PC-3 (cell line): Measurements from ENCODE around the gene RERE.

Source experiments
- EZH2 ChIP-seq: fragments of 300-600 bp; sonication (generic); IDR thresholded peaks from one replicate; pipeline ENCODE4 v1.6.1; 2017; ENCODE audit warnings: antibody characterized with exemption, mild to moderate bottlenecking, low read length; ENCODE audit not compliant: unreplicated experiment
- EZH2phosphoT487 ChIP-seq: fragments of 300-600 bp; sonication (generic); IDR thresholded peaks from 2 replicates; pipeline ENCODE4 v1.6.1; 2018; ENCODE audit warnings: mild to moderate bottlenecking, antibody characterized with exemption, low read length, borderline replicate concordance
- TF ChIP-seq, protein P1 (sequence below): fragments of 300-600 bp; sonication (generic); conservative IDR thresholded peaks from 2 replicates; pipeline ENCODE4 v1.5.1; 2017; ENCODE audit warnings: antibody characterized with exemption, low read depth, mild to moderate bottlenecking, low read length

DNA sequence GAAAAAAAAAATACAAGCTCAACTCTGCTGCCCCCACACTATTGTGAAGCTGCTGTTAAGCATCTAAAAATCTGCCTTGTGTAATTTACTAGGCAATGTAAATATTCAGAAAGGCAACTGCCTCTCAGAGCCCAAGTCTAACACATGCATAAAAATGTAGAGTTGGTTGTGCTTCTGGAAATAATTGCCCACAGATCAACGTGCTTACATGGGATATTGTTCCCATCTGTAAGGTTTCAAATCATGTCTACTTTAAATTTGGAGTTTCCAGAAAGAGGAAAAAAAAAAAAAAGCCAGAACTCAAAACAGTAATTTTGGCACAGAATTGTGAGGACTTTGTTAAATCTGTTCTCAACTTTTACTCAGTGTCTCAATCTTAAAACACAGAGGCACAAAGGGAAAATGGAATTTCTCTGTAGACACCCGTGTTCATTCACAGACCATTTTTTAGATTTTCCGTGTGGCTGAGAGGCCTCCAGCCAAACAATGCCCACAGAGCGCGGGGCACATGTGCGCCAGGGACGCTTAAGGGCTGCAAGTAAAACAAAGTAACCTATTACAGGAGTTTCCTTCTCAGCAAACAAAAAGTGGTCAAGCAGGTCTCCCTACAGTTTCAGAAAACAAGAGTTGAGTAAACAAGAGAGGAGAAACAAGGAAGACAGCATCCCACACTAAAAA, 115.5 kb downstream of the RERE start:
- TF ChIP-seq, protein P1, sequence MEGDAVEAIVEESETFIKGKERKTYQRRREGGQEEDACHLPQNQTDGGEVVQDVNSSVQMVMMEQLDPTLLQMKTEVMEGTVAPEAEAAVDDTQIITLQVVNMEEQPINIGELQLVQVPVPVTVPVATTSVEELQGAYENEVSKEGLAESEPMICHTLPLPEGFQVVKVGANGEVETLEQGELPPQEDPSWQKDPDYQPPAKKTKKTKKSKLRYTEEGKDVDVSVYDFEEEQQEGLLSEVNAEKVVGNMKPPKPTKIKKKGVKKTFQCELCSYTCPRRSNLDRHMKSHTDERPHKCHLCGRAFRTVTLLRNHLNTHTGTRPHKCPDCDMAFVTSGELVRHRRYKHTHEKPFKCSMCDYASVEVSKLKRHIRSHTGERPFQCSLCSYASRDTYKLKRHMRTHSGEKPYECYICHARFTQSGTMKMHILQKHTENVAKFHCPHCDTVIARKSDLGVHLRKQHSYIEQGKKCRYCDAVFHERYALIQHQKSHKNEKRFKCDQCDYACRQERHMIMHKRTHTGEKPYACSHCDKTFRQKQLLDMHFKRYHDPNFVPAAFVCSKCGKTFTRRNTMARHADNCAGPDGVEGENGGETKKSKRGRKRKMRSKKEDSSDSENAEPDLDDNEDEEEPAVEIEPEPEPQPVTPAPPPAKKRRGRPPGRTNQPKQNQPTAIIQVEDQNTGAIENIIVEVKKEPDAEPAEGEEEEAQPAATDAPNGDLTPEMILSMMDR, result no peak
- no peak for TF ChIP-seq EZH2
- TF ChIP-seq EZH2phosphoT487, result no peak
